Adipose tissue (tissue), 3 donors: ENCODE data around the gene MAFG. TPM values are rescaled to one million over a fixed set of nuclear protein-coding genes. Genes with fewer than 3 reads are reported as not detected.
A peak's percentile ranks its signal among the peaks of the same experiment; 100 is the strongest.

Source experiments
- H3K27ac ChIP-seq: one replicate; pipeline ENCODE4 v1.5.1; 2013; ENCODE audit warnings: low read depth, low read length
- WGBS, 3 donors: extraction: QIAGEN DNeasy Blood & Tissue Kit; methylation state at CpG; one replicate each; pipeline ENCODE4 v1.1.7; 2013; 5-methylcytosine and 5-hydroxymethylcytosine counted together
- polyA plus RNA-seq, 3 donors: library from polyadenylated mRNA; stranded (reverse); fragments of 200-250 nt; gene quantifications; one replicate each; pipeline ENCODE4 v1.2.3, GENCODE V29; 2013
- donor health status: healthy with polysubstance abuse.
- donor health status: Bipolar disorder and iron deficiency.
- donor health status: healthy.

MAFG gene
- polyA plus RNA-seq, 3 donors, result 5.2 to 13.9 (median 13.8) TPM

- 93 to 95% (median 93%) methylated on average over 44 of the region's 44 CpGs for WGBS, 3 donors
- no peak overlapping the region for H3K27ac ChIP-seq
Measured at GRCh38 chr17:81888105-81888987, 39.2 kb downstream of the MAFG start.

- H3K27ac ChIP-seq, result no peak overlapping the region
- WGBS, 3 donors, result 90 to 94% (median 92%) methylated on average over 11 of the region's 11 CpGs
Measured at GRCh38 chr17:81885869-81886548, 41.5 kb downstream of the MAFG start.

- no peak overlapping the region for H3K27ac ChIP-seq
- WGBS, 3 donors, result 89 to 91% (median 91%) methylated on average over 10 of the region's 10 CpGs
Measured at GRCh38 chr17:81885454-81885853, 42.1 kb downstream of the MAFG start.

GRCh38 chr17:81884968-81885367 lies 42.6 kb downstream of the MAFG start:
- 93 to 95% (median 94%) methylated on average over 5 of the region's 5 CpGs for WGBS, 3 donors
- no peak overlapping the region for H3K27ac ChIP-seq

- WGBS, 3 donors, result 53 to 75% (median 65%) methylated on average over 11 of the region's 11 CpGs
- no peak overlapping the region for H3K27ac ChIP-seq
Measured at GRCh38 chr17:81884520-81884919, 43.0 kb downstream of the MAFG start.

GRCh38 chr17:81879121-81879520 lies 48.4 kb downstream of the MAFG start:
- H3K27ac ChIP-seq, result no peak overlapping the region
- 86 to 87% (median 87%) methylated on average over 5 of the region's 5 CpGs for WGBS, 3 donors

GRCh38 chr17:81878294-81878693 lies 49.2 kb downstream of the MAFG start:
- no peak overlapping the region for H3K27ac ChIP-seq
- WGBS, 3 donors, result 93 to 96% (median 94%) methylated on average over 3 of the region's 3 CpGs

- no peak overlapping the region for H3K27ac ChIP-seq
- WGBS, 3 donors, result 93 to 97% (median 96%) methylated on average over 5 of the region's 5 CpGs
Measured at GRCh38 chr17:81877569-81877968, 50.0 kb downstream of the MAFG start.

- peak overlapping the region; percentile 99 for H3K27ac ChIP-seq
- WGBS, 3 donors, result 0 to 1% (median 1%) methylated on average over 81 to 86 of the region's 86 CpGs
Measured at GRCh38 chr17:81871387-81872230, 55.9 kb downstream of the MAFG start.

- 0 to 1% (median 1%) methylated on average over 16 to 61 of the region's 64 CpGs for WGBS, 3 donors
- peak within 1 kb of the TSS; percentile 99 for H3K27ac ChIP-seq
Measured at GRCh38 chr17:81870981-81871386, 56.6 kb downstream of the MAFG start, which contains the start of gene ARHGDIA. TSS of gene ARHGDIA (minus strand) at chr17:81871337. CDS start at chr17:81869930, 1,407 bp downstream.

- 1 to 3% (median 1%) methylated on average over 39 to 65 of the region's 65 CpGs for WGBS, 3 donors
Measured at GRCh38 chr17:81870131-81870980, 57.2 kb downstream of the MAFG start.

GRCh38 chr17:81869221-81870130 lies 58.1 kb downstream of the MAFG start:
- H3K27ac ChIP-seq, result no peak overlapping the region
- 27 to 39% (median 38%) methylated on average over 51 to 52 of the region's 52 CpGs for WGBS, 3 donors

More at GRCh38 chr17:81870131-81870980, 57.2 kb downstream of the MAFG start:
- H3K27ac ChIP-seq, result peak overlapping the region; percentile 99

- 62 to 75% (median 65%) methylated on average over 23 to 30 of the region's 30 CpGs for WGBS, 3 donors
Measured at GRCh38 chr17:81868674-81869220, 58.8 kb downstream of the MAFG start.

More at GRCh38 chr17:81868674-81869220, 58.8 kb downstream of the MAFG start:
- H3K27ac ChIP-seq, result no peak overlapping the region
